Activated effector memory CD4-positive, alpha-beta T cell treated with anti-CD3 and anti-CD28 coated beads, Interleukin-2, amount 50 U/mL, for 16 hours (primary cell): ENCODE results near the gene EGFR.

ENCODE experiments used
- DNase-seq: peaks from one replicate; pipeline ENCODE4 v3.0.0-alpha.2; 2020

The EGFR gene

DNA sequence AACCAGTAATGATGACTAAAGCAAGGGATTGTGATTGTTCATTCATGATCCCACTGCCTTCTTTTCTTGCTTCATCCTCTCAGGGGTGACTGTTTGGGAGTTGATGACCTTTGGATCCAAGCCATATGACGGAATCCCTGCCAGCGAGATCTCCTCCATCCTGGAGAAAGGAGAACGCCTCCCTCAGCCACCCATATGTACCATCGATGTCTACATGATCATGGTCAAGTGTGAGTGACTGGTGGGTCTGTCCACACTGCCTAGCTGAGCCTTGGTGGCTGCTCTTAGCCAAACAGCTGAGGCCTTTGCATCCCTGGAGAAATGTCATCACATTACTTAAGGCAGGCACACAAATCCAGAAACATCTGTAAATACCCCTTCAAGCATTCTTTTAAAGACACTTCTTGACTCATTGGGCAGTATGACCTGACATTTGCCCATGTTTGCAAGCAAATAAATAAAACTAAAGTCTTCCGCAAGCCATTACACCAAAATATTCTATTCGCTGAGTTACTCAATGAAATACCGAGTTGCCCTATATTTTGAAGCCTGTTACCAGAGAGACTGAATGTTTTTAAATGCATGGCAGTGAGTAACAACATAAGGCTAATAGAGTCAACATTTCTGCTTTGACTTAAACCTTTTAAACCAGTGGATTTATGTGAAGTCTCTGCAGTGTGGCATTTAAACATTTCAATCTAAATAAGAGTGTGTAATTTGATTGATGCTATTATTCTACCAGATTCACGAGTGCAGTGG lies 180.0 kb downstream of the EGFR start:
- DNase-seq, result no peak

DNA sequence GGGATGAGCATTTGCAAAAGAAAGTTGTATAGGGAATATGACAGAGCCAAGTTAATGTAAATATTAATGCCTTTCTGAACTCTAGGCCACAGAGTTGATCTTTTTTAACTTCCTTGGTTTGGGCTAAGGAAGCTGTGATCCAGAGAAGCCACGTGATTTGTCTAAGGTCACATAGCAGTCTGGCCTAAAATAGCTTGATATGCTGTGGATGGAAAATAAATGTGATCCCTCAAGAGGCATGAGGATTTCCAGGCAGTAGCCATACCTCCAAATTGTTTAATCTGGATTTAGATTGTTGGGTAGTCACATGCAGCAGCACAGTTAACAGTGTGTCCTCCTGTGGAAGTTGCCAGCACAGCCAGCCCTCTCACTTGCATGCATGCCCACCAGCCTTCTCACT lies 180.6 kb downstream of the EGFR start:
- DNase-seq, result no peak

DNA sequence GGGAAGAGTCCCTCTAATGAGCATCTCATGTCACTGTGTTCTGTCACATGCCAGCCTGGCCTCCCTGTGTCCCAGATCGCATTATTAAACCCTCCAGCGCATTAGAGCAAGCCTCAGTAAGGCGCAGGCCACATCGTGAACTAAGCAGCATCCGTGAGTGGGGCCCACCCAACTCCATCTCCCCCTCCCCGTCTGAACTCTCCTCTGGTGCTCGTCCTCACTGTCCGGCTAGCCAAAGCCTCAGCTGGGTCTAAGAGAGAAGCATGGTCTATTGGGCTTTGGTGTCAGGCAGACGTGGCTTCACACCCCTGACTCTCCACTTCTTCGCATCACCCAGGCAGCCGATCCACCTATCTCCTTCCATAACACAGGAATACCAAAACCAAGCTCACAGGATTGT lies 181.6 kb downstream of the EGFR start:
- DNase-seq, result no peak

DNA sequence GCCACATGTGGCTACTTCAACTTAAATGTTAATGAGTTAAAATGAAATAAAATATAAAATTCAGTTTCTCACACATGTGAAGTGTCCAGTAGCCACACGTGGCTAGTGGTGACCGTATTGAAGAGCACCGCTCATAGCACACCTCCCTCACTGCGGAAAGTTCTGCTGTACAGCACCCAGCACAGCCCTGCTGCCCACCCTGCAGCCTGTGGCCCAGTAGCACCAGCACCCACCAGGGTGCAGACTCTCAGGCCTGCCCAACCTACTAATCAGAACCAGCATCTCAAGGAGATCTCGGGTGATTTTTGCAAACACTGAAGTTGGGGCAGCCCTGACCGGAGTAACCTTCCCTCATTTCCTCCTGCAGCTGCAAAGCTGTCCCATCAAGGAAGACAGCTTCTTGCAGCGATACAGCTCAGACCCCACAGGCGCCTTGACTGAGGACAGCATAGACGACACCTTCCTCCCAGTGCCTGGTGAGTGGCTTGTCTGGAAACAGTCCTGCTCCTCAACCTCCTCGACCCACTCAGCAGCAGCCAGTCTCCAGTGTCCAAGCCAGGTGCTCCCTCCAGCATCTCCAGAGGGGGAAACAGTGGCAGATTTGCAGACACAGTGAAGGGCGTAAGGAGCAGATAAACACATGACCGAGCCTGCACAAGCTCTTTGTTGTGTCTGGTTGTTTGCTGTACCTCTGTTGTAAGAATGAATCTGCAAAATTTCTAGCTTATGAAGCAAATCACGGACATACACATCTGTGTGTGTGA lies 183.5 kb downstream of the EGFR start:
- DNase-seq, result no peak

DNA sequence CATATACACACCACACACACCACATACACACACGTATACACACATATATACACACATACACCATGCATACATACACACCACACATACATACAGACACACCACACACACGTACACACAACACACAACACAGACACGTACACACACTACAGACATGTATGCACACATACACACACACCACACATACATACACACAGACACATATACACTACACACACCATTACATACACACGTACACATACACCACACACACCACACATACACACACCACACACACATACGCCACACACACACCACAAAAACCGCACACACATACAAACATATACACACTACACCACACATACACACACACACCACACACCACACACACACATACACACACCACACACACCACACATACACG lies 184.5 kb downstream of the EGFR start:
- no peak for DNase-seq

DNA sequence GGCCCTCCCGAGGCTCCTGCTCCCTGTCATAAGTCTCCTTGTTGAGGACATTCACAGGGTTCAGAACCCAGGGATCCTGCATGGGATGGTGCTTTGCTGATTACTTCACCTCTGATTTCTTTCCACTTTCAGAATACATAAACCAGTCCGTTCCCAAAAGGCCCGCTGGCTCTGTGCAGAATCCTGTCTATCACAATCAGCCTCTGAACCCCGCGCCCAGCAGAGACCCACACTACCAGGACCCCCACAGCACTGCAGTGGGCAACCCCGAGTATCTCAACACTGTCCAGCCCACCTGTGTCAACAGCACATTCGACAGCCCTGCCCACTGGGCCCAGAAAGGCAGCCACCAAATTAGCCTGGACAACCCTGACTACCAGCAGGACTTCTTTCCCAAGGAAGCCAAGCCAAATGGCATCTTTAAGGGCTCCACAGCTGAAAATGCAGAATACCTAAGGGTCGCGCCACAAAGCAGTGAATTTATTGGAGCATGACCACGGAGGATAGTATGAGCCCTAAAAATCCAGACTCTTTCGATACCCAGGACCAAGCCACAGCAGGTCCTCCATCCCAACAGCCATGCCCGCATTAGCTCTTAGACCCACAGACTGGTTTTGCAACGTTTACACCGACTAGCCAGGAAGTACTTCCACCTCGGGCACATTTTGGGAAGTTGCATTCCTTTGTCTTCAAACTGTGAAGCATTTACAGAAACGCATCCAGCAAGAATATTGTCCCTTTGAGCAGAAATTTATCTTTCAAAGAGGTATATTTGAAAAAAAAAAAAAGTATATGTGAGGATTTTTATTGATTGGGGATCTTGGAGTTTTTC lies 186.5 kb downstream of the EGFR start:
- no peak for DNase-seq

DNA sequence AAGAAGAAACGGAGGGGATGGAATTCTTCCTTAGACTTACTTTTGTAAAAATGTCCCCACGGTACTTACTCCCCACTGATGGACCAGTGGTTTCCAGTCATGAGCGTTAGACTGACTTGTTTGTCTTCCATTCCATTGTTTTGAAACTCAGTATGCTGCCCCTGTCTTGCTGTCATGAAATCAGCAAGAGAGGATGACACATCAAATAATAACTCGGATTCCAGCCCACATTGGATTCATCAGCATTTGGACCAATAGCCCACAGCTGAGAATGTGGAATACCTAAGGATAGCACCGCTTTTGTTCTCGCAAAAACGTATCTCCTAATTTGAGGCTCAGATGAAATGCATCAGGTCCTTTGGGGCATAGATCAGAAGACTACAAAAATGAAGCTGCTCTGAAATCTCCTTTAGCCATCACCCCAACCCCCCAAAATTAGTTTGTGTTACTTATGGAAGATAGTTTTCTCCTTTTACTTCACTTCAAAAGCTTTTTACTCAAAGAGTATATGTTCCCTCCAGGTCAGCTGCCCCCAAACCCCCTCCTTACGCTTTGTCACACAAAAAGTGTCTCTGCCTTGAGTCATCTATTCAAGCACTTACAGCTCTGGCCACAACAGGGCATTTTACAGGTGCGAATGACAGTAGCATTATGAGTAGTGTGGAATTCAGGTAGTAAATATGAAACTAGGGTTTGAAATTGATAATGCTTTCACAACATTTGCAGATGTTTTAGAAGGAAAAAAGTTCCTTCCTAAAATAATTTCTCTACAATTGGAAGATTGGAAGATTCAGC lies 187.6 kb downstream of the EGFR start:
- no peak for DNase-seq

DNA sequence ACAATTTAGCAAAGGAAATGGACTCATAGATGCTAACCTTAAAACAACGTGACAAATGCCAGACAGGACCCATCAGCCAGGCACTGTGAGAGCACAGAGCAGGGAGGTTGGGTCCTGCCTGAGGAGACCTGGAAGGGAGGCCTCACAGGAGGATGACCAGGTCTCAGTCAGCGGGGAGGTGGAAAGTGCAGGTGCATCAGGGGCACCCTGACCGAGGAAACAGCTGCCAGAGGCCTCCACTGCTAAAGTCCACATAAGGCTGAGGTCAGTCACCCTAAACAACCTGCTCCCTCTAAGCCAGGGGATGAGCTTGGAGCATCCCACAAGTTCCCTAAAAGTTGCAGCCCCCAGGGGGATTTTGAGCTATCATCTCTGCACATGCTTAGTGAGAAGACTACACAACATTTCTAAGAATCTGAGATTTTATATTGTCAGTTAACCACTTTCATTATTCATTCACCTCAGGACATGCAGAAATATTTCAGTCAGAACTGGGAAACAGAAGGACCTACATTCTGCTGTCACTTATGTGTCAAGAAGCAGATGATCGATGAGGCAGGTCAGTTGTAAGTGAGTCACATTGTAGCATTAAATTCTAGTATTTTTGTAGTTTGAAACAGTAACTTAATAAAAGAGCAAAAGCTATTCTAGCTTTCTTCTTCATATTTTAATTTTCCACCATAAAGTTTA lies 188.8 kb downstream of the EGFR start:
- DNase-seq, result no peak

DNA sequence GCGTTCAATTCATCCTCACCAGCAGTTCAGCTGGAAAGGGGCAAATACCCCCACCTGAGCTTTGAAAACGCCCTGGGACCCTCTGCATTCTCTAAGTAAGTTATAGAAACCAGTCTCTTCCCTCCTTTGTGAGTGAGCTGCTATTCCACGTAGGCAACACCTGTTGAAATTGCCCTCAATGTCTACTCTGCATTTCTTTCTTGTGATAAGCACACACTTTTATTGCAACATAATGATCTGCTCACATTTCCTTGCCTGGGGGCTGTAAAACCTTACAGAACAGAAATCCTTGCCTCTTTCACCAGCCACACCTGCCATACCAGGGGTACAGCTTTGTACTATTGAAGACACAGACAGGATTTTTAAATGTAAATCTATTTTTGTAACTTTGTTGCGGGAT lies 190.5 kb downstream of the EGFR start:
- no peak for DNase-seq

DNA sequence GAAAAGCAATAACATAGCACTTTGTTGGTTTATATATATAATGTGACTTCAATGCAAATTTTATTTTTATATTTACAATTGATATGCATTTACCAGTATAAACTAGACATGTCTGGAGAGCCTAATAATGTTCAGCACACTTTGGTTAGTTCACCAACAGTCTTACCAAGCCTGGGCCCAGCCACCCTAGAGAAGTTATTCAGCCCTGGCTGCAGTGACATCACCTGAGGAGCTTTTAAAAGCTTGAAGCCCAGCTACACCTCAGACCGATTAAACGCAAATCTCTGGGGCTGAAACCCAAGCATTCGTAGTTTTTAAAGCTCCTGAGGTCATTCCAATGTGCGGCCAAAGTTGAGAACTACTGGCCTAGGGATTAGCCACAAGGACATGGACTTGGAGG lies 191.4 kb downstream of the EGFR start:
- no peak for DNase-seq

DNA sequence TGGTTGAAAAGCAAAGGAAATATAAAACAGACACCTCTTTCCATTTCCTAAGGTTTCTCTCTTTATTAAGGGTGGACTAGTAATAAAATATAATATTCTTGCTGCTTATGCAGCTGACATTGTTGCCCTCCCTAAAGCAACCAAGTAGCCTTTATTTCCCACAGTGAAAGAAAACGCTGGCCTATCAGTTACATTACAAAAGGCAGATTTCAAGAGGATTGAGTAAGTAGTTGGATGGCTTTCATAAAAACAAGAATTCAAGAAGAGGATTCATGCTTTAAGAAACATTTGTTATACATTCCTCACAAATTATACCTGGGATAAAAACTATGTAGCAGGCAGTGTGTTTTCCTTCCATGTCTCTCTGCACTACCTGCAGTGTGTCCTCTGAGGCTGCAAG lies 191.9 kb downstream of the EGFR start:
- no peak for DNase-seq

DNA sequence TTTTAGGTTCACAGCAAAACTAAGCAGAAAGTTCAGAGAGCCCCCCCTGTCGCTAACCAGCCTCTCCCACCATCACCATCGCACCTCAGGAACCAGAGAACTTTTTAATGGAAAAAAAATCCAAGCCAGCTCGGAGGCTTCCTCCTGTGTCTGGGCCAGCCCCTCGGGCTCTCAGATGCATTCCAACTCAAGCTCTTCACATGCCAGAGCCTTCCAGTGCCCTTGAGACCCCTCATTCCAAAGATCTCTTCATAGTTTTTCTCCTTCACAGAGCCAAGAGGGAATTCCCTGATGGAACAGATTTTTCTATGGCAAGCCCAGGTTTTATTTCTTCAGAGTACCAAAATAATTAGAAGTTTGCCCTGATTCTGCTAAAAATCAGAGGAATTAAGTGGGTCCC lies 192.9 kb downstream of the EGFR start:
- DNase-seq, result no peak

DNA sequence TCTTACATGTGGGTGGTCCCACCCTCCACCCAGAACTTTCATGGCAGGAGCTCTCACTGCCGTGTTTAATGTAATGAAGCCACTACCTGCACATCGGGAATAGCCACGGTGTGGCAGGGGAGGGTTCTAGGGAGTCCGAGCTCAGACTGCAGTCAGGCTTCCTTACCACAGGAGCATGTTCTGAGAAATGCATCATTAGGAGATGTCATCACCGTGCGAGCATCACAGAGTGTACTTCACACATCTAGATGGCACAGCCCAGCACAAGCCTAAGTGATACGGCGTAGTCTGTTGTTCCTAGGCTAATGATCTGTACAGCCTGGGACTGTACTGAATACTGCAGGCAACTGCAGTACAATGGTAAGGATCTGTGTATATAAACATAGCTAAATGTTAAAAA lies 193.4 kb downstream of the EGFR start:
- no peak for DNase-seq

DNA sequence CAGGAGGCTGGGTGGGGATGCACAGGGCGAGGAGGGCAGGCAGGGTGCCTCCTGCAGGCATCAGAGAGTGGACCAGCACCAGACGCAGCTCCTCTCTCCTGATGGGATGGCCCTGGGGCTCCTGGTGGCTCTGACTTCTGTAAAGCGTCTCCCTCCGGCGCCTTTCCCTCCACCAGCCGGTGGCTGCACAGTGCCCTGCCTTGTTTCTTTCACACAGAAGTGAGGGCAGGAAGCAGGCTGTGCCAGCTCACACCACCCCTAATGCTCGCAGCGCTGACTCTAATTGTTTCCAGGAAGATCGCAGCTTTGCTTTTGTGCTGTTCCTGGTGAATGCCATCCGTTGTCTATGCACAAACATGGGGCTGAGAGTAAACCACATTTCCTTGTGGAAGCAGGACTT lies 194.0 kb downstream of the EGFR start:
- no peak for DNase-seq

DNA sequence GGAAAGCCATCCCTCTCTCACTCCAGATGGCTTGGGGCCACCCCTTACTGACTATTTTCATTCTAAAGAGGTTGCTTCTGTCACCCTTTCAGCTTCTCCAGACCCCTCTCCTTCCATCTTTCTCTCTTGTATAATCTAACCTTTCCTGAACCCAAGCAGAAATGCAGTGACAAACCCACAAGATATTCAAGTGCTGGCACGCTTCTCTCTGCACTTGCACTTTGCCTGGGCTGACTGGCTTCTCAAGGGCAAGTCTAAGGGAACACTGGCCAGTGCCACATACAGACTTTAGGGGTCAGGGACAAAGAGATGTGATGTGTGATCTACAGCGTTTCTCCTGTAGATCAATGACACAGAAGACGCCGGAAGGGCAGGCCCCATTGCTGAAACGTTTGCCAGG lies 195.9 kb downstream of the EGFR start:
- DNase-seq, result no peak

DNA sequence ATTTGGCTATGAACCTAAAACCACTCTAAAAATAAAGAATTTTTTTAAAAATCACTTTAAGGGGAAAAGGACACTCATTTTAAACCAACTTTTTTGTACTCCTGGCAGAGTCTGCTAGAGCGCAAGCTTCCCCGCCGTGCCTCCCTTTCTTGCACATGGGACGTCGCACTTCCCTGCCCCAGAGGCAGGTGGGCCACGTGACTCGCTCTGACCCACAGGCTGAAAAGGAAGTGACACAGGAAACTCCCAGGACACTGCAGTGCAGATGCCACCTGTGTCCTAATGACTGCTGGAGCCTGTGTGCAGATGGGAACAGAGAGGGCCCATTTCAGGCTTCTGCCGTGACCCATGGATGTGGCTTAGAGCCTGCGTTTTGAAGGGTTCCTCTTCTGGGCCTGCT lies 204.2 kb downstream of the EGFR start:
- no peak for DNase-seq

DNA sequence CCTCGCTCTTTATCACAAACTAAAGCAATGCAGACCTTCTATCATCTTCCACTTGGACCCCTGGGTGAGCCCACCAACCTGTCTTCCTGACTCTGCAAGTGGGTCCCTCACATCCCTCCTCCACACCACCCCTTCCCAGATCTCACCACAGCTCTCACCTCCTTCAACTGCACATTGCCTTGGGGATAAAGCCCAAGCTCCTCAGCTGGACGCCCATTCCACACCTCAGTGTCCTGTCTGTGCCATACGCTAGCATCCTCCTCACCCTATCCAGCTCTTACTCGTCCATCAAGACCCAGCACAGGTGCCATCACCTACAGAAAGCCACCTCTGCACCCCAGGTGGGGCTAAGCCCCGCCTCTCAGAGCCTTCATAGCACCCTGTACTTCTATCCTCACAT lies 205.3 kb downstream of the EGFR start:
- no peak for DNase-seq

DNA sequence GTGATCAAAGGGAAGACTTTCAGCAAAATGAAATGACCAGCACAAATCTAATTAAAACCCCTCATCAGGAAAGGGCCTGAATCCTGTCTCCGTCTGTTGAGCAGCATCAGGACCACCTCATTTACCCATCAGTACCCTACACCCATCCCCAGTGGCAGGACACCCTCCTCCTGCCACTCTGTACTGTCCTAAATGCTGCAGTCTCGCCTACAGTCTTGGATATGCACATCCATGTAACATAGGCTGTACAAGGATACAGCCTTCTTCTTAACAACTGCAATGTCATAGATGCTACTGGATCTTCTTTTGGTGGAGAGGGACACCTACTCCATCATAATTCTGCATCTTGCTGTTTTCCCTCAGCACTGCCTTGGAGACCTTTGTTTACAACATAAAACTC lies 206.0 kb downstream of the EGFR start:
- no peak for DNase-seq

DNA sequence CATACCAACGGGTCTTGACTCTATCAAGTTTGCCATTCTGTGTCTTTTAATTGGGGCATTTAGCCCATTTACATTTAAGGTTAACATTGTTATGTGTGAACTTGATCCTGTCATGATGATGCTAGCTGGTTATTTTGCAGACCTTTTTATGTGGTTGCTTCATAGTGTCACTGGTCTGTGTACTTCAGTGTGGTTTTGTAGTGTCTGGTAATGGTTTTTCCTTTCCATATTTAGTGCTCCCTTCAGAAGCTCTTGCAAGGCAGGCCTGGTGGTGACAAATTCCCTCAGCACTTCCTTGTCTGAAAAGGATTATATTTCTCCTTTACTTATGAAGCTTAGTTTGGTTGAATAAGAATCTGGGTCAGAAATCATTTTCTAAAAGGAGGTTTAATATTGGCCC lies 211.2 kb downstream of the EGFR start:
- DNase-seq, result no peak

DNA sequence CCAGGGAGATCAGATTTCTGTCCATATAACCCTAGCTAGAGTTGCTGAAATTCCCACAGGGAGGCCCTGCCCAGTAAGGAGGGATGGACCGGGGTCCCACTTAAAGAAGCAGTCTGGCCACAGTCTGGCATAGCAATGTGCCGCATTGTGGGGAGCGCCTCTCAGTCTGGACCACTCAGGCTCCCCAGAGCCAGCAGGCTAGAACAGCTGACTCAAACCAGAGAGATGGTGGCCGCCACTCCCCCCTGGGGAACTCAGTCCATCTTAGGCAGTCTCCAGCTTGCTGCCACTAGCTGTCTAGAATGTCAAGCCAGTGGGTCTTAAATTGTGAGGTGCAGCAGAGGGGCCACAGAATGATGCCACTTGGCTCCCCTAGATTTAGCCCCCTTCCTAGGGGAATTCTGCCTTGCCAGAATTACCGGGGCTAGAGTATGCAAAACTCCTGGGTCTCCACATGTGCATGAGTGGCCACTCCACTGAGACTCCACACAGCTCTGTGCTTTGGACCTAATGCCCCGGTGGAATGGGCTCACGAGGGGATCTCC lies 213.0 kb downstream of the EGFR start:
- no peak for DNase-seq

DNA sequence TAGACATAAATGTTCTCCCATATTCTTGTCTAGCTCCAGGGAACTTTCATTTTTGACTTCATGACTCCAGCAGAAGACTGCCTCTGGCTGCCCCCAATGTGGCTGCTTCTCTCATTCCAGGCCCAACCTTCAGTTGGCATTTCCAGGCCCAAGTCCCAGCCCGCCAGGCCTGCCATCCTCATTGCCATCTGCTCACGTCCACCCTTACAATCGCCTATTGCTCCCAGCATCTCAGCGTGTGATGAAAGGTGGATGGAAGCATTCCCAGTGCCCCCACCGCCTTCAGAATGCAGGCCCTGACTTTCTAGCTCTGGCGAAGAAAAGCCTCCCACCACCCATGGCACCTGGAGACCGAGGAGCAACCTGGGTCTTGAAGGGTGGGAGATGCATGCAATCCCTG lies 214.2 kb downstream of the EGFR start:
- no peak for DNase-seq

DNA sequence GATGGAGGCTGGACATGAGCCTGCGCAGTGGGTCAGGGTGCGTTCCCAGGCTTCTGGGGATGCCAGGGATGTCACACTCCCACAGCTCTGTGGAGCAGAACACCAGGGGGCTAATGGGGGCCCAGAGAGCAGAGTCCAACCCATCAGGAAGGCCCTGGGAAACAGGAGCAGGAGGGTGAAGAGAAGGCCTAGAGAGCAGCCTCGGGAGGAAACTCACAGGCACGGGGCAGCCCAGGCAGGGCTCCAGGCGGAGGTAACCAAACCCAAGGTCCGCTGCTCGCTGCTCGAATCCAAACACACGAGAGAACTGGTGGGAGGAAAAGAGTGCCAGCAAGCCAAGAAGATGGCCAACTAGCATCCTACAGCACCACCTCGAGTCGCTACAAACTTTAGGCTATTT lies 215.6 kb downstream of the EGFR start:
- no peak for DNase-seq
